HG03280 (cell line): ENCODE data around the gene HSPB6.
"Not testable (repeated sequence)": the region's sequence is repeated elsewhere in the genome, so short reads cannot be mapped to it uniquely, and the experiment has no call there.

ENCODE experiments used
- ATAC-seq: cut with Tn5 transposase; IDR thresholded peaks from one replicate; pipeline ENCODE4 v1.9.1; 2021; ENCODE audit warnings: mild to moderate bottlenecking, moderate library complexity; ENCODE audit not compliant: unreplicated experiment

HSPB6 gene

GRCh38 chr19:35732540-35733179 lies 24.2 kb downstream of the HSPB6 start:
- ATAC-seq, result no peak

GRCh38 chr19:35731779-35732405 lies 24.9 kb downstream of the HSPB6 start:
- ATAC-seq, result no peak

GRCh38 chr19:35731353-35731752 lies 25.5 kb downstream of the HSPB6 start:
- ATAC-seq, result no peak

- no peak for ATAC-seq
These were observed 26.5 kb downstream of the HSPB6 start for GRCh38 chr19:35730326-35730725.

GRCh38 chr19:35729763-35730162 lies 27.1 kb downstream of the HSPB6 start:
- ATAC-seq, result no peak

GRCh38 chr19:35729021-35729420 lies 27.8 kb downstream of the HSPB6 start:
- ATAC-seq, result no peak

GRCh38 chr19:35727956-35728706 lies 28.7 kb downstream of the HSPB6 start:
- ATAC-seq, result no peak

- ATAC-seq, result no peak
These were observed 29.5 kb downstream of the HSPB6 start for GRCh38 chr19:35727053-35727955.

GRCh38 chr19:35725216-35725861 lies 31.5 kb downstream of the HSPB6 start:
- no peak for ATAC-seq

GRCh38 chr19:35724560-35724959 lies 32.3 kb downstream of the HSPB6 start:
- ATAC-seq, result no peak

- ATAC-seq, result not testable (repeated sequence)
These were observed 32.7 kb downstream of the HSPB6 start for GRCh38 chr19:35724132-35724531.

- ATAC-seq, result no peak
These were observed 33.2 kb downstream of the HSPB6 start for GRCh38 chr19:35723671-35724070.

- no peak for ATAC-seq
These were observed 33.9 kb downstream of the HSPB6 start for GRCh38 chr19:35722897-35723296.

GRCh38 chr19:35722461-35722860 lies 34.4 kb downstream of the HSPB6 start:
- ATAC-seq, result no peak

- ATAC-seq, result no peak
These were observed 35.5 kb downstream of the HSPB6 start for GRCh38 chr19:35721374-35721773.

- no peak for ATAC-seq
These were observed 36.2 kb downstream of the HSPB6 start for GRCh38 chr19:35720648-35721047.

- no peak for ATAC-seq
These were observed 36.7 kb downstream of the HSPB6 start for GRCh38 chr19:35720163-35720524.

- ATAC-seq, result no peak
These were observed 37.2 kb downstream of the HSPB6 start for GRCh38 chr19:35719402-35720162.

- no peak for ATAC-seq
These were observed 38.3 kb downstream of the HSPB6 start for GRCh38 chr19:35718345-35719041.
